Sigmoid colon (tissue), 7 donors: Measurements from ENCODE around the gene CACNA1C. TPM values are rescaled to one million over a fixed set of nuclear protein-coding genes. Genes with fewer than 3 reads are reported as not detected.

Experiments used
- DNase-seq: peaks from one replicate; pipeline ENCODE4 v3.0.0-alpha.2; 2019
- H3K27ac ChIP-seq, 4 donors: fragments of 200-600 bp; sonication (generic); one replicate each; pipeline ENCODE4 v1.5.1; 2016 to 2019; ENCODE audit warnings: mild to moderate bottlenecking in 1 of 4
- H3K27me3 ChIP-seq, 3 donors: fragments of 200-600 bp; sonication (generic); one replicate each; pipeline ENCODE4 v1.5.1; 2019; ENCODE audit warnings: mild to moderate bottlenecking in 1 of 3
- H3K36me3 ChIP-seq, 4 donors: fragments of 200-600 bp; sonication (generic); one replicate each; pipeline ENCODE4 v1.5.1; 2016 to 2019
- H3K4me1 ChIP-seq, 4 donors: fragments of 200-600 bp; sonication (generic); one replicate each; pipeline ENCODE4 v1.5.1; 2017 to 2019
- H3K4me3 ChIP-seq, 4 donors: fragments of 200-600 bp; sonication (generic); one replicate each; pipeline ENCODE4 v1.5.1; 2017 to 2019; ENCODE audit warnings: mild to moderate bottlenecking in 2 of 4, moderate library complexity in 1 of 4
- H3K9me3 ChIP-seq, 4 donors: fragments of 200-600 bp in 3 of 4; sonication (generic) in 3 of 4; one replicate each; pipeline versions ENCODE4 v1.5.1 to v1.6.1; 2013 to 2019
- CTCF ChIP-seq, 4 experiments: fragments of 450-650 bp in 3 of 4; fragments of 200-600 bp in 1 of 4; IDR thresholded peaks; one replicate each; pipeline ENCODE4 v1.5.1; 2016 to 2019; ENCODE audit warnings: antibody characterized with exemption in 4 of 4, mild to moderate bottlenecking in 3 of 4, moderate library complexity in 2 of 4
- EP300 ChIP-seq, 4 donors: sonication (generic); formaldehyde crosslinking; IDR thresholded peaks; one replicate each; pipeline ENCODE4 v1.6.1; 2017; ENCODE audit warnings: antibody characterized with exemption in 4 of 4
- POLR2A ChIP-seq, 2 donors: fragments of 450-650 bp; IDR thresholded peaks; one replicate each; pipeline ENCODE4 v1.6.1; 2016; ENCODE audit warnings: antibody characterized with exemption in 2 of 2, mild to moderate bottlenecking in 2 of 2, moderate library complexity in 2 of 2
- POLR2AphosphoS5 ChIP-seq, 4 donors: sonication (generic); formaldehyde crosslinking; IDR thresholded peaks; one replicate each; pipeline ENCODE4 v1.6.1; 2017; ENCODE audit warnings: antibody characterized with exemption in 4 of 4
- WGBS, 2 donors: extraction: QIAGEN DNeasy Blood & Tissue Kit; methylation state at CpG; one replicate each; pipeline ENCODE4 v1.1.7; 2013; 5-methylcytosine and 5-hydroxymethylcytosine counted together
- intact Hi-C: fragments of 100-400 bp; cut with DNase I; formaldehyde crosslinking; loops from one replicate; pipeline ENCODE4 v1.15.1; 2023
- polyA plus RNA-seq, 3 donors: library from polyadenylated mRNA; stranded (reverse); fragments of 200-250 nt; gene quantifications; one replicate each; pipeline ENCODE4 v1.2.3, GENCODE V29; 2013
- total RNA-seq, 4 donors: library from RNA; depleted of rRNA; stranded (reverse); fragments of >200 nt; gene quantifications; one replicate each; pipeline ENCODE4 v1.1.0, GENCODE V29; 2016
- donor health status: healthy with polysubstance abuse.
- donor health status: Bipolar disorder and iron deficiency.
- donor health status: healthy.

Gene CACNA1C
- 100 to 1,000 TPM in 2 of 4 donors, 10 to 100 TPM in 2; 62.0 to 213 (median 119) TPM for total RNA-seq
- 1 to 10 TPM in 1 of 3 donors, under 1 TPM in 2; 0.46 to 7.6 (median 0.60) TPM for polyA plus RNA-seq

GRCh38 chr12:2052826-2053678 is at the start of gene CACNA1C:
Gene CACNA1C, plus strand, starts transcription at chr12:2052987. Its CDS starts 576 bp downstream, at chr12:2053563.
- intact Hi-C loops: loop anchor here (5.0 to 10.0 kb wide), 2 partner anchors 256 to 372 kb away; no protein-coding TSS in a partner anchor

GRCh38 chr12:2003676-2004112 is 49.1 kb upstream of the CACNA1C start:
- TF ChIP-seq EP300 (IDR thresholded peaks at IDR 0.05) (no peak), POLR2AphosphoS5 (IDR thresholded peaks at IDR 0.05) (no peak), CTCF (IDR thresholded peaks at IDR 0.05) (no peak), POLR2A (IDR thresholded peaks at IDR 0.05) (no peak)
- no peaks in the 10 kb centered on the region for H3K27me3 ChIP-seq
- intact Hi-C loops: no loop called here
- peak overlapping the region; percentile 92 to 99 (median 97) for H3K27ac ChIP-seq
- H3K9me3 ChIP-seq: no peaks in the 10 kb centered on the region
- H3K4me3 ChIP-seq: peak overlapping the region; percentile 86 to 99 (median 92)
- H3K4me1 ChIP-seq: peaks cover 0 to 60% (median 46%) of the 10 kb centered on the region in 4 donors
- H3K36me3 ChIP-seq: no peaks in the 10 kb centered on the region
- WGBS, 2 donors: 0% methylated on average over 13 of the region's 13 CpGs
- no peak for DNase-seq

More at GRCh38 chr12:2052826-2053678, at the start of gene CACNA1C:
- no peaks in the 10 kb centered on the region for H3K27me3 ChIP-seq
- 1% methylated on average over 90 of the region's 90 CpGs for WGBS, 2 donors
- H3K4me3 ChIP-seq: peak within 1 kb of the TSS; percentile 69 to 92 (median 76)
- peak within 1 kb of the TSS; percentile 92 to 98 (median 97) for H3K27ac ChIP-seq
- no peaks in the 10 kb centered on the region for H3K36me3 ChIP-seq
- H3K4me1 ChIP-seq: peaks cover 0 to 42% (median 27%) of the 10 kb centered on the region in 4 donors
- H3K9me3 ChIP-seq: no peaks in the 10 kb centered on the region
- DNase-seq: peak; percentile 86
- peak in 3 of 4 donors; percentile 27 to 78 (median 65) for TF ChIP-seq POLR2AphosphoS5 (IDR thresholded peaks at IDR 0.05)
- TF ChIP-seq EP300 (IDR thresholded peaks at IDR 0.05): no peak
- peak in 1 of 2 donors; percentile 24 for TF ChIP-seq POLR2A (IDR thresholded peaks at IDR 0.05)
- peak in 2 of 4 experiments; percentile 9 to 49 for TF ChIP-seq CTCF (IDR thresholded peaks at IDR 0.05)

- intact Hi-C loops: no loop called here
- Histone ChIP-seq H3K36me3 (no peaks in the 10 kb centered on the region), H3K4me1 (peaks cover 0 to 60% (median 42%) of the 10 kb centered on the region in 4 donors), H3K4me3 (peak within 1 kb of the TSS; percentile 86 to 99 (median 92)), H3K27ac (peak within 1 kb of the TSS; percentile 92 to 99 (median 97)), H3K9me3 (no peaks in the 10 kb centered on the region), H3K27me3 (no peaks in the 10 kb centered on the region)
- peak; percentile 99 for DNase-seq
- 4 to 5% methylated on average over 55 of the region's 55 CpGs for WGBS, 2 donors
- TF ChIP-seq CTCF (IDR thresholded peaks at IDR 0.05): no peak
- peak; percentile 94 to 98 (median 96) for TF ChIP-seq POLR2AphosphoS5 (IDR thresholded peaks at IDR 0.05)
- peak; percentile 82 to 90 for TF ChIP-seq POLR2A (IDR thresholded peaks at IDR 0.05)
- no peak for TF ChIP-seq EP300 (IDR thresholded peaks at IDR 0.05)
Observed at GRCh38 chr12:2004113-2004929, 48.5 kb upstream of the CACNA1C start, which contains the start of gene DCP1B. Gene DCP1B, minus strand, starts transcription at chr12:2004457. Its CDS starts 26 bp downstream, at chr12:2004431.

GRCh38 chr12:2008677-2009076 is 44.1 kb upstream of the CACNA1C start:
- DNase-seq: no peak
- Histone ChIP-seq H3K27ac (peak overlapping the region; percentile 60 to 72 (median 66)), H3K4me3 (no peak overlapping the region), H3K4me1 (peaks cover 0 to 47% (median 31%) of the 10 kb centered on the region in 4 donors), H3K9me3 (no peaks in the 10 kb centered on the region), H3K27me3 (no peaks in the 10 kb centered on the region), H3K36me3 (no peaks in the 10 kb centered on the region)
- TF ChIP-seq POLR2AphosphoS5 (IDR thresholded peaks at IDR 0.05) (no peak), EP300 (IDR thresholded peaks at IDR 0.05) (no peak), POLR2A (IDR thresholded peaks at IDR 0.05) (no peak), CTCF (IDR thresholded peaks at IDR 0.05) (no peak)
- intact Hi-C loops: no loop called here
- WGBS, 2 donors: 82 to 85% methylated on average over 5 of the region's 5 CpGs
